GM18907 (cell line): ENCODE measurements around the gene SRP14.

ENCODE experiments used
- ATAC-seq: cut with Tn5 transposase; IDR thresholded peaks from one replicate; pipeline ENCODE4 v1.9.1; 2021; ENCODE audit warnings: mild to moderate bottlenecking, moderate library complexity; ENCODE audit not compliant: unreplicated experiment

The SRP14 gene

DNA sequence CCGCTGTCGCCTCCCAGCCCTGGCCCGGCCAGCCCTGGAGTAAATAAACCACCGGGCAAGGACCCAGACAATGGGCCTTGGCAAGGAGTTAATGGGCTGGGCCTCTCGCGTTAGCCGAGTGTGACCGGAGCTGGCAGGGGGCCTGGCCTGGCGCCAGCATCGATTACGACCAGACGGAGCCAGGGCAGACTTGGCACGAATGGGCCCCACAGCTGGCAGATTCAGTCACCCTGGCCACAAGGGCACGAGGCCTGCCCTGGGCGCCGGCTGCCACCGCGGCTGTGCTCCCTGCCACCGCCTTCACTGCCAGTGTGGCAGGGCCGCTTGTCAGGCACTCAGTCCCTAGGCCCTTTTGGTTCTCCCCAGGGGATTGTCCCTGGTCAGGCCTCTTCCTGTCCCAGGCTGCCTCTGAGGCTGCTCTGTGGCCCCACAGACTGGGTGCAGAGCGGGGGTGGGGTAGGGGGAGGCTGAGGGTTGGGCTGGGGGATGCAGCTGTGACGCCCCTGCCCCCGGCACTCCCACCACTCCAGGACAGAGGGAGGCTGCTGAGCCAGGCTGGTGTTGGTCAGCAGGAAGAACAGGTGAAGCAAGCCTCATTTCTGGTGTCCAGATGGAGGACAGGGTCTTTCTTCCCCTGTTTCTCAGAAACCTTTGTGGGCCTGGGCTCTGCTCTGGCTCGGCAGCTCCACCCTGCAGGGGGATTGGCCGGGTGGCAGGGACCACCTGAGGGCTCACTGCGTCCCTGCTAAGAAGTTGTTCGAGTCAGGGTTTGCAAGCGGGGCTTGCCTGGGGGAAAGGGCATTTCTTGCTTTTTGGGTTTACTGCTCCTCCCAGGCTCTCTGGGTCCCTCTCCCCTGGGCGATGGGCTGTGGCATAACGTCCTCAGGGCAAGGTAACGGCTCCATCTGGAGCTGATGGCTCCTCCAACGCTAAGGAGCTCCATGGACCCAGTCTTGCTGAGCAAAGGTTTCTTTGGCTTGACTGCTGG is 30.5 kb upstream of the SRP14 start:
- ATAC-seq: peak; percentile 82

DNA sequence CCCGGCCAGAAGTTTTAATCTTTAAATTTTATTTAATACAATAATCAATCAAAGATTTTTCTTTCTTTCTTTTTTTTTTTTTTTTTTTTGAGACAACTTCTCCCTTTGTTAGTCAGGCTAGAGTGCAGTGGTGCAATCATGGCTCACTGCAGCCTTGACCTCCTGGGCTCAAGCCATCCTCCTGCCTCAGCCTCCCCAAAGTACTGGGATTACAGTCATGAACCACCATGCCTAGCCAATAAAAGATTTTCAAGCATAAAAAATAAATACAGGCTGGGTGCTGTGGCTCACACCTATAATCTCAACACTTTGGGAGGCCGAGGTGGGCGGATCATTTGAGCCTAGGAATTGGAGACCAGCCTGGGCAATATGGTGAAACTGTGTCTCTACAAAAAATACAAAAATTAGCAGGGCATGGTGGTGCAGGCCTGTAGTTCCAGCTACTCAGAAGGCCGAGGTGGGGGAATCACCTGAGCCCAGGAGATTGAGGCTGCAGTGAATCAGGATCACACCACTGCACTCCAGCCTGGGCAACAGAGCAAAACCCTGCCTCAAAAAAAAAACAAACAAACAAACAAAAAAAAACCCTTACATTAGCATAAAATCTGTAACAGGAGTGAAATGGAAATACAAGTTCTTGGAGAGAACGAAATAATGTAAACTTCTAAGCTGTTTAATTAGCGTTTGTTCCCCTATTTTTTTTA is 29.1 kb upstream of the SRP14 start:
- ATAC-seq: no peak

DNA sequence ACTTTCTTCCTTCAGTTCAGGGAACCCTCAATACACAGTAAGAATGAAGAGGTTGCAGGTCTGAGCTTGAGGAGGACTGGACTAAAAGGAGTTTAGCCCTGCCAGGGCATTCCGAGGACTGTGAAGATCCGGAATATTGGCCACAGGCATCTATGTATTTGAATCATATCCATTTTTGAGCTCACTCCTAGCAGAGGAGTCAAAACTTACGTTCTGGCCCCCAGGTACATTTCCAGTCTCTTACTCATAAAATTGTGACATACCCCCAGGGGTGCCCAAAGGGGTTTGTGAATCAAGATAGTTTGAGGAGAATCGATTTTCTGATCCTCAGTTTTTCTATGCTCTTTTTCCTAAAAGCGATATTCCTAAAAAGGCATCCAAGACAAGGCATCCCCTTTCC is 27.6 kb upstream of the SRP14 start:
- no peak for ATAC-seq

DNA sequence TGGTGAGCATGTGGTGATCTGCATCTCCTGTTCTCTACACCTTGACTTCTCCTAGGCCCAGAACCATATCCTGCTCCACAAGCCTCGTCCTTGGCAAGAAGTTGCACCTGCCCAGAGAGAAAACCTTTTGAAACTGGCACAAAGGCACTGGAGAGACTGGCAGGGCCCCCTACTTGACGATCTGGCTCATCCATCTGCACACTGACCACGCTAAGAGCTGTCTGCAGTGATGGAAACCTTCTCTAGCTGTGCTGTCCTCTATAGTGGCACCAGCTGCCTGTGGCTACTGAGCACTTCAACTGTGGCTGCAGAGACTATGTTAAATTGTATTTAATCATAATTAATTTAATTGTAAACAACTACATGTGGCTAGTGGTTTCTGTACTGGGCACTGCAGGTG is 26.2 kb upstream of the SRP14 start:
- no peak for ATAC-seq

DNA sequence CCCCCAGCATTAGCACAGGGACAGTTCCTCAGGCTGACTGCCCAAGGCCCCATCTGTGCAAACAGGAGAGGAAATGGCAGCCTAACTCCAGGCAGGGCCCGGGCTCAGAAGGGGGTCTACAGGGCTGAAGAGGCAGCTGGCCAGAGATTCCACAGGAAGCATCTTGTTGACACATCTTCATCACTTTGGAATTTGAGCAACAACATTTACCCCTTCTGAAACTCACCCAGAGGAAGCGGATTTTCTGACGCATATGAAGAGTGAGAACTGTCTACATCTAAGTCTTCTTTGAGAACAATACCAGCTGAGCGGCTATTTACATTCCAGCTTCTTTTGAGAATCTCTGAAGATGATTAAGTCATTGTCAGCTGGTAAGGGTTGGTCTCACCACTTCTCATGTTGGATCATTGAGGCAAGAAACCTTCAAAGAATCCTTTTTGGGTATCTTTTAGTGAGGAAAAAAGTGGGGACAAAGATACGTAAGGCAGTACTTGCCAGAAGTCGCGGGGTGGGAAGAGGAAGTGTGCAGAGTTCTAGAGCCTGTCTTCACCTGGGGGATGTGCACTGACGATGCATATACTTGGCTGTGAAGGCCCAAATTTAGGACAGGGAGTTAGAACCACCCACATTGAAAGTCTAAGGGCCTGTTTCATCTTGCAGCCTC is 25.4 kb upstream of the SRP14 start:
- ATAC-seq: peak; percentile 39

DNA sequence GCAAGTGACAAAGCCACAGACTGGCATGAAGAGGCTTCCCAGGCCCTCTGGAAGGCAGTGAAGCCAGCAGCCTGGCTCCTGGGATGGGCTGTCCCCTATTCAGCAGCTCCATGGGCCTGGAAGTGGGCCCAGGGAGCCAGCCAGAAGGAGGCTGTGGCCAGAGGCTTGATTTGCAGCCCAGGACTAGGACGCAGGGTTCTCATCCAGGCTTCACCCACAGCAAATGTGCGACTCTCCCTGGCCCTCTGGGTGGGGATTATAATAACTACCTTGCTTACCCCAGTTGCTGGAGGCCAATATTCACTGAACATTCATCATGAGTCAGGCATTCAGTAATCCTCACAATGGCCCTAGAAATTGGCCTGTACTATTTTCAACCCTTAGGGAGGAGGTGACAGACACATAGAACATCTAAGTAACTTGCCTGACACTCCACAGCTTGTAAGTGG is 24.6 kb upstream of the SRP14 start:
- ATAC-seq: no peak

DNA sequence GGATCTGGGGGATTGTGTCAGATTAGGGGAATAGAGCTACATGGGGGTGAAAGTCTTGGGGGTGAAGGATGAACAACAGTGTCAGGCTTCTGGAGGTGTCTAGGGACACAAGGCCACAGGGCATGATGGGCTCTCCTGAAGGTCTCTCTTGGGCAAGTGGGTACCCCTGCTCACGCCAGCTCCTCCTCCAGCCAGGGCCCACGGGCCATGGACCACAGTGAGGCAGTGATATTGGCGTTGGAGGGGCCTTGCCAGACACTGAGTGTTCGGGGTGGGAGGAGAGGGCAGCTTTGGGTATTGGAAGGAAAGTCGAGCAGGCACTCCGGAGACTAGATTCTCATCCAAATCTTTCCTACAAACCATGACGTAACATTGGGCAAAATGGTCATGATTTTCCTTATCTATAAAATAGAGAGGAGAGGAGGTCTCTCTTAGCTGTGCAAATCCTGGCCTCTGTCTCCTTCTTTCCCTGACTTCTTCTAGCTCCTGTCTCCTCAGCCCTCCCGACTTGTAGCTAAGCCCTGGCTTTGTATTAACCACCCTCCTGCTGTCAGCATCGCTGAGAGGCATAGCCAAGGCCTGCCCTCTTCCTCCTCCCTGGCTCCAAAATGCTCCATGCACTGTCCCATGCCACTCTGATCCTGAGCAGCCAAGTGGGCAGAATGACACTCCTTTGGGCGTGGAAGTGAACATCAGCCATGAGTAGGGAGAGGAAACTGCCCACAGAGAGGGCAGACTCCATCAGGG is 24.0 kb upstream of the SRP14 start:
- no peak for ATAC-seq

DNA sequence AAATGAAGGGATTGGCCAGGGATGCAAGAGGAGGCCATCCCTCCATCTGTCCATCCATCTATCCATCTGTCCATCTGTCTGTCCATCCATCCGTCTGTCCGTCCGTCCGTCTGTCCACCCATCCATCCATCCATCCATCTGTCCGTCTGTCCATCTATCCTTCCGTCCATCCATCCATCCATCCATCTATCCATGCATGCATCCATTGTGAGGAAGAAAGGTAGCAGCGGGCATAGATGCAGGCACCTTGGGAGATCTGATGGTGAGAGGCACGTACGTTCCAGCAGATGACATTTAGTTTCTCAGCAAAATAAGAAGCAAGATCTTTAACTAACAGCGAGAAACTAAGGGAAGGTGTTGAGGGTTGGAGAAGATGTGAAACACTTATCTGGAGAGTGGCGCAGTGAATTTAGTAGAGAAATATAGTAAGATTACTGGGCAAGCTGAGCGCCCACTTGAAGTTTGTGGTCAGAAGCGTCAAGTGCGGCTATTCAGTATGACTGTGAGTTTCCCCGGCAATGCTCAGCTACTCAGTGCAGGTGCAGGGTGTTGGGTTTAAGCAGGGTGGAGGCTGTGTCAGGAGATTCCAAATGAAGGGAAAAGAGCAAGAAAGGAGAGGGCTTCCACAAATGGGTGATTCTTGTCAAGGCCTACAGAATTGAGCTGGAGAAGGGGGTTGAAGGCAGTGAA is 22.4 kb upstream of the SRP14 start:
- peak; percentile 70 for ATAC-seq

DNA sequence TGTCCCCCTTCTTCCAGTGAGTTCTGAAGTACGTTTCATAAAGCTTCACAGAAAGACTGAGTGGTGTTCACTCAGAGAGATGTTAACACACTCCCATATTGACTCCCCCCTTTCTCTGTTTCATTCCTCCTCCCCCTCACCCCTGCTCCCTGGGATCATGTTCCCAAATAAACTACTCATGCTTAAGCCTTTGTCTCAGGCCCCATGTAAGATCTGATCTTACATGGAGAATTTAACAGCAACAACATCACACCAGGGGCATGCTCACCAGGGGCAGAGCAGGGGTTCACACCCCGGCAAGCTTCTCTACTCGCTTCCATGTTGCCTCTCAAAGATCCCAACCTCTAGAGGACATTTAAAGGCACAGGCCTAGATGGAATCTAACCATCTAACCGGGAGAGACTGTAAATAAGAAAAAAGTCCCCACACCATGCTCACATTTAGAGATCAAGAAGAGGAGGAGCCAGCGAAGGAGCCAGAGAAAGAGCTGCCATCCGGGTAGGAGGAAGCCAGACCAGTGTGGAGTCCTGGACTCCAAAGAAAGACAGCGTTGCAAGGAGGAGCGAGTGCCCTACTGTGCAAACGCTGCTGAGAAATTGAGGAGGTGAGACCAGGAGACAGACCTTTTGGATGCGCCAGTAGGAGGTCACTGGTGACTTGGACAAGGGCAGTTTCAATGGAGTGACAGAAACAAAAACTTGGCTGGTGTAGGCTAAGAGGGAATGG is 21.4 kb upstream of the SRP14 start:
- ATAC-seq: no peak

DNA sequence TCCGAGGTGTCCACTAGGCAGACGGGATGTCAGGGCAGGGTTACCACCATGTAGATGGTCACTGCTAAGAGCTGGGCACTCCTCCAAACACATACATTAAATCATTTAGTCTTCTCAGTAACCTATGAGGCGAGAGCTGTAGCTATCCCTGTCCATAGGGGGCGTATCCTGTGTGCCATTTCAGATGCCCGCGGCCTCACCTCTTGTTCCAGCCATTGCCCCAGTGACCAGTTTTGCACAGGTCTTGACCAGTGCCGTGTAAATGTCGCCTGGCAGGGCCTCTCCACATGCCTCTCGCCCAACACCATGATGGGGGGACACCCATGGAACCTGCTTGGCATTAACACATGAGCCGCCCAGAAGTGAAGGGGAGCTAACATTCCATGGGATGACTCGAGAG is 20.8 kb upstream of the SRP14 start:
- no peak for ATAC-seq

DNA sequence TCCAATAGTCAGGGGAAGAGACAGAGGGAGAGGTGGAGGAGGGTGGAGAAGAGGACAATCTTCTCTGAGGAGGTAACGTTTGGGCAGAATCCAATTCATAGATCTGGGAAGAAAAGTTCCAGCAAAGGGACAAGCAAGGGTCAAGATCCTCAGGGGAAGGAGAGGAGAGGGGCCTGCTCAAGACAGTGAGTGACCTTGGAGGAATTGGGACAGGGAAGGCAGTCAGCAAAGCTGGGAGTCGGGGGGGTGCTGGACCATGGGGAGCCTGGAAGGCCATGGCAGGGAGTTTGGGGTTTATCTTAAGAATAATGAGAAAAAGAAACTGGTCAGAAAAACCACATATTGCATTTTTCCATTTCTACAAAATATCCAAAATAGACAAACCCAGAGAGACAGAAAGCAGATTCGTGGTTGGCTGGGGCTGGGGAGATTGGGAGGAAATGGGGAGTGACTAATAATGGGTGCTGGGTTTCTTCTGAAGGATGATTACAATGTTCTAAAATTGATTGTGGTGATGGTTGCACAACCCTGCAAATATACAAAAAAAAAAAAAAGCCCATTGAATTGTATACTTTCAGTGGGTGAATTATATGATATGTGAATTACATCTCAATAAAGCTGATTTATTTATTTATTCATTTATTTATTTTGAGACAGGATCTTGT is 19.6 kb upstream of the SRP14 start:
- ATAC-seq: no peak

DNA sequence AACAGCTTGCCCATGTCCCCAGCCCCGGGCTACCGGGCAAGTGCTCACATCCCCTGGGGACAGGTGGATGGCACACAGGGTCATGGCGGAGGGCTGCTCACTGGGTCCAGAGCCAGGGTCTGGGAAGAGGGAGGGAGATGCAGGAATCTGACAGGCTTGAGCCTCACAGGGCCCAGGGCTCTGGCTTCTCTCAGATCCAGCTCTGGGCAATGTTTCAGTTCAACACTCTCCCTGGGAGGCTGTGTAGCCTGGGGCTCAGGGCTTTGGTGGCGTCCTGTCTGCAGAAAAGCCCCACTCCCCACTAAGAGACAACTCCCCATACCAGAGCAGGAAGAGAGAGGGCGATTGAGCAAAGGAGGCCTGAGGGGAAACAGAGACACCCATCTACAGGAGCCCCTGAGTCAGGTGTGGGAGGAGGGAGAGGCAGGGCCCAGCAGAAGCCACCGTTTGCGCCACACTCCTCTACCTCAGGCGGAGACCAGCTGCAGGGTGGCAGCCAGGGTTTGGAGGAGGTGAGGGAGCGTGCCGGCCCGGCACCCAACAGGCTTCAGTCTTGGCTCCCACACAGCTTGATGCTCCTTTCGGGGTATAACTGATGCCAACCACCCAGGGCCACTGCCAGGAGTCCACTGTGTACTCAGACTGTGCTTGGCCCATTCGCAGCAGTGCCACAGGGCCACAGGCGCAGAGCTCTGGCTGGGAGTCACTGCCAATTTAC is 16.8 kb upstream of the SRP14 start:
- no peak for ATAC-seq

DNA sequence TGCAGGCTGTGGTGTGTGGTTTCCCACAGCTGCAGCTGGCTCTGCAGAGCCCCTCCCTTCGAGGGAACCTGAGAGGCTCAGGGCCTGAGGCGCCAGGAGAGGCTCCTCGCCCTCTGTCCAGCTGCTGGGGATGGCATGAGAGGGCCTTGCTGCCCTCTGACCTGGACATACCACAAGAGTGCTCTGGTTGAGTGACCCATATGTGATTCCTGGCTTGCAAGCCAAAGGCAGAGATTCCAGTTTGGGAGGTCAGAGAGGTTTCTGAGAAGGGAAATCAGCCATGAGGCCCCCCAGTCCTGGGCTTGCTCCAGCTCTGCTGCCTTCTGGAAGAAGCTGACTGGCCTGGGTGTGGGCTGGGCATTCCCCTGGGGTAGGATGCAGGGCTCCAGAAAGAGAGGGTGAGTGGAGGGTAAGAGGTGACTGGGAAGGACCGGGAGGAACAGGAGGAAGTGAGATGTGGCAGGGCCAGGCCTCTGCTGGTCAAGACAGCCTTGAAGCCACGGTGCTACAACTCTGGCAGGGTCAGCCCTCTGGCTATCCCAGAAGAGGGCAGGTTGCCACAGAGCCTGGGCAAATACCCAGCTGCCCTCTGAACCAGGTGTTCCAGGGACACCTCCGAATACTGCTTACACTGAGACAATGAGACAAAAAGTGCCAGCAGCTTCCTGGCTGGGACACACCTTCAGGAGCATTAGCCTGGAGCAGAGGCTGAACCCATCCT is 16.0 kb upstream of the SRP14 start:
- ATAC-seq: peak; percentile 72

DNA sequence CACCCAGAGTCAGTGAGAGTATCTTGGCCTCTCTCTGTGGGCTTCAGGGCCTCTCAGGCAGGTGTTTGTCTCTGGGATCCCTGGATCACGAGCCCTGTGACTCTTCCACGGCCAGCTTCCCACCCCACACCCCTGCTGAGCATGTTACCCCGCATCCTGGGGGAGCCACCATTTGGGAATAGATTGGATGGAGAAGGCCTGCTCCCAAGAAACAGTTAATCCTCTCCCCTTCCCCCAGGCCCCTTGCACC is 15.5 kb upstream of the SRP14 start:
- peak; percentile 50 for ATAC-seq

DNA sequence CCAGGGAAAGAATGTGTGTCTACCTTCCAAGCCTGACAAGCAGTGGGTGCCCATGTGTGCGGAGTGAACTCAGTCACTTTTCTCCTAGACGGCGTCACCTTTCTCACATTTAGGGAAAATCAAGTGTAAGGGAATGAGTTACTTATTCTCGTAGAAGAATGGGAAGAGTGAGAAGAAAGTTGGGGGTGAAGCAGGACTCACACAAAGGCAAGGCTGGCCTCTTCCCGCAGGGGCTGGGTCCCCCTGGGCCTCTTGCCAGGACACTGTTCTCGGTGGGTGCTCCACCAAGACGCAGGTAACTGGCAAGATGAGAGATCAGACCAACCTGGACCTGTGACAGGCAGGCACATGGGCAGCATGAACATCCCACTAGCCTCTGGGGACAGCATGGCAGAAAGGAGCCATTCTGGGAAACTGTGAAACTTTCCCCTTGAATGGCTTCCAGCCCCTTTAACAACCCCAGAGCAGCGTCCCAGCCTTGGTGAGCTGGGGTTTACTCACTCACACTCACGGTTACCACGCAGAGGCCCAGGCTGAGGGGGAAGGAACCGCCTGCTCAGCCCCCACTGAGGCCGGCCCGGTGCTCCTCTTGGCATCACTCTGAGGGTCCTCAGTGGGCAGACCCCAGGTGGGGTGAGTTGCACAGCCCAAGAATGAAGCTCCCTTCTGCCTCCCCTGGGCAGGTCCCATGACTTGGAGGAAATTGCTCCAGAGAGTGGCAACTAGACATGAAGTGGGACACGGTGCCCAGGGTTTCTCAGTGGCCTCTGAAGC is 15.0 kb upstream of the SRP14 start:
- peak; percentile 34 for ATAC-seq

DNA sequence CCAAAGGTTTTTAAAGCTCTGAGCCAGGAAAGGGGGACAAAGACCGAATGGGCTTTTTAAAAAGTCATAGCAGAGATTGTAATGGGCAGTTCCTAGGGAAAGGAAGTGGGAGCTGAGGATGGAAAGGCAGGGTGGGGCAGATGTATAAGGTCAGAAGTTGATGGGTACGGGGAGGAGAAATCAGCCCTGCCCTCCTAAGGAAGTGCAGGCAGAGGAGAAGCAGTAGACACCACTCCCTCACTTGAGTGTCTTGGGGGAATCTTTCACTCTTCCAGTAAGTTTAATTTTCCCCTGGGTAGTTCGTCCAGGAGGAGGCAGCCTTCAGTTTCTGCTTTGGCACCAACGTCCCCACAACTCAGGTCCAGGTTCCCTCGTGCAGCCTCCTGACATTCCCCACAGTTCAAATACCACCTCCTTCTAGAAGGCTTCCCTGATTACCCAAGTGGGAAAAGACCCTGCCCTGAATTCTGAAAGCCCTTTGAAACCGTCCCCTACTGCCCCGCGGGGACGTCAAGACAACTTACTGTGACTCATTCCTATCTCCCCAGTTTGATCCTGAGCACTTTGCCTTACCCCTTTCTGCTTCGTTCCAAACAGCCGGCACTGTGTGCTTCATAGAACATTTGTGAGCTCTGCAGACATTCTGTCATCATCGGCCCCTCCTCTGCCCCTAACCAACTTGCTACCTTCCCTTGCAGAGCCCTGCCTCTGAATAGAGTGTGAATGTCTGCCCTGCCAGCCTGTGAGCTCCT is 14.3 kb upstream of the SRP14 start:
- ATAC-seq: no peak

DNA sequence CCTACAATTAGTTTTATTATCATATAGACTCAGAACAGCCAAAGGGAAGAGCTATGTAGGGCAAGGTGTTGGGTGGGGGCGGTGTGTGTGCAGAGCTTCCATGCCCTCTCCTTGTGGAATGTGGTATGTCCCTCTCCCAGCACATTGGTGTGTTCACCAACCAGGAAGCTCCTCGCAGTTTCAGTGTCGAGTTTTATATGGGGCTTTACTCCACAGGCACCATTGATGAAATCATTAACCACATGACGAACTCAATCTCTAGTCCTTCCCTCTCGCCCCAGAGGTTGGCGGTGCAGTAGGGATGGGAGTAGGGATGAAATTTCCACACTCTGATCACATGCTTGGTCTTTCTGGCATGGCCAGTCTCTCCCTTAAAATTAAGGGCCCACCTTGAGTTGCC is 13.6 kb upstream of the SRP14 start:
- ATAC-seq: no peak
